A549 (cell line): ENCODE measurements around the gene SLC25A30. TPM values are rescaled to one million over a fixed set of nuclear protein-coding genes. Genes with fewer than 3 reads are reported as not detected.

ENCODE experiments used
- ATAC-seq, 2 experiments: fragments of 200-7000 bp in 1 of 2; fragments of >200 bp in 1 of 2; cut with Nextera tagmentation in 1 of 2; cut with Tn5 transposase in 1 of 2; 3 replicates each; pipeline versions ENCODE4 v1.8.0 to v1.9.1; 2018 to 2020; ENCODE audit warnings: mild to moderate bottlenecking in 1 of 2, moderate library complexity in 1 of 2
- CTCF ChIA-PET: fragments of 300-600 bp; sonication (Branson Sonifier 250); formaldehyde crosslinking; extraction: SDS; loops from one replicate; lab custom pipeline; 2021; ENCODE audit warnings: antibody characterized with exemption, inconsistent platforms; lab: Yijun Ruan, JAX
- POLR2A ChIA-PET: fragments of 350-600 bp; formaldehyde crosslinking; extraction: SDS; loops from one replicate; lab custom pipeline; 2021; ENCODE audit warnings: antibody characterized with exemption, inconsistent platforms; lab: Yijun Ruan, JAX
- DNase-seq, 2 experiments: peaks; one replicate each; pipeline versions ENCODE4 v3.0.0 to v3.0.0-alpha.2; 2011 to 2016; ENCODE audit warnings: low read depth in 1 of 2, low spot score in 1 of 2
- FAIRE-seq: peaks from 2 replicates; lab custom pipeline; 2011; peaks lifted over from hg19 to GRCh38; lab: Jason Lieb, UNC
- H3K27ac ChIP-seq, 2 experiments: fragments of >200 bp; sonication (Bioruptor Twin); formaldehyde crosslinking; 3 replicates each; pipeline ENCODE4 v1.5.1; 2016 to 2017
- H3K4me1 ChIP-seq: fragments of >200 bp; sonication (Bioruptor Twin); formaldehyde crosslinking; 3 replicates; pipeline ENCODE4 v1.6.1; 2016
- H3K4me2 ChIP-seq: fragments of >200 bp; sonication (Bioruptor Twin); formaldehyde crosslinking; 3 replicates; pipeline ENCODE4 v1.6.1; 2016
- H3K4me3 ChIP-seq: fragments of >200 bp; sonication (Bioruptor Twin); formaldehyde crosslinking; 3 replicates; pipeline ENCODE4 v1.5.1; 2016
- H3K9me3 ChIP-seq: fragments of >200 bp; sonication (Bioruptor Twin); formaldehyde crosslinking; 3 replicates; pipeline ENCODE4 v1.6.1; 2016
- BHLHE40 ChIP-seq: IDR thresholded peaks from 2 replicates; pipeline ENCODE4 v1.6.1; 2012; ENCODE audit warnings: low read depth, low read length, inconsistent platforms
- CBX8 ChIP-seq: fragments of 200-600 bp; sonication (generic); IDR thresholded peaks from 2 replicates; pipeline ENCODE4 v1.6.1; 2016
- CEBPB ChIP-seq, 2 experiments: fragments of >200 bp in 1 of 2; sonication (Bioruptor Twin) in 1 of 2; formaldehyde crosslinking in 1 of 2; IDR thresholded peaks; 2 replicates each; pipeline ENCODE4 v1.6.1; 2012 to 2016
- ELK1 ChIP-seq: fragments of 150-350 bp; IDR thresholded peaks from 2 replicates; pipeline ENCODE4 v1.6.1; 2014; ENCODE audit warnings: low read depth, mild to moderate bottlenecking, low read length
- EP300 ChIP-seq, 2 experiments: fragments of >200 bp; sonication (Bioruptor Twin); formaldehyde crosslinking; IDR thresholded peaks; 2 replicates in 1 of 2; 3 replicates in 1 of 2; pipeline ENCODE4 v1.6.1; 2016 to 2017
- ESRRA ChIP-seq: fragments of 150-350 bp; IDR thresholded peaks from 2 replicates; pipeline ENCODE4 v1.6.1; 2014; ENCODE audit warnings: mild to moderate bottlenecking, low read length, borderline replicate concordance
- HDAC2 ChIP-seq: fragments of 200-600 bp; sonication (generic); IDR thresholded peaks from 2 replicates; pipeline ENCODE4 v1.6.1; 2016
- HOXA7 ChIP-seq: fragments of 250-450 bp; sonication (Bioruptor Pico); IDR thresholded peaks from 2 replicates; pipeline ENCODE4 v1.5.0; 2020; ENCODE audit warnings: mild to moderate bottlenecking, moderate library complexity
- HOXB5 ChIP-seq: fragments of 250-450 bp; sonication (Bioruptor Pico); IDR thresholded peaks from 2 replicates; pipeline ENCODE4 v1.5.0; 2020; ENCODE audit warnings: mild to moderate bottlenecking, moderate library complexity
- JUN ChIP-seq, 2 experiments: fragments of >200 bp; sonication (Bioruptor Twin); formaldehyde crosslinking; IDR thresholded peaks; 2 replicates in 1 of 2; 3 replicates in 1 of 2; pipeline ENCODE4 v1.6.1; 2016 to 2017
- MAFK ChIP-seq: fragments of 450-650 bp; IDR thresholded peaks from 2 replicates; pipeline ENCODE4 v1.6.1; 2014; ENCODE audit not compliant: partially characterized antibody
- MAZ ChIP-seq: fragments of 150-350 bp; IDR thresholded peaks from 2 replicates; pipeline ENCODE4 v1.6.1; 2014; ENCODE audit warnings: antibody characterized with exemption, low read depth, low read length, borderline replicate concordance
- NR3C1 ChIP-seq: fragments of >200 bp; sonication (Bioruptor Twin); formaldehyde crosslinking; IDR thresholded peaks from 3 replicates; pipeline ENCODE4 v1.6.1; 2017
- PHF8 ChIP-seq: fragments of 200-600 bp; sonication (generic); IDR thresholded peaks from 2 replicates; pipeline ENCODE4 v1.6.1; 2016; ENCODE audit warnings: low read depth, mild to moderate bottlenecking, antibody characterized with exemption, moderate library complexity, borderline replicate concordance
- RAD21 ChIP-seq, 2 experiments: fragments of >200 bp in 1 of 2; sonication (Bioruptor Twin) in 1 of 2; formaldehyde crosslinking in 1 of 2; IDR thresholded peaks in 1 of 2; conservative IDR thresholded peaks in 1 of 2; 2 replicates in 1 of 2; 3 replicates in 1 of 2; pipeline ENCODE4 v1.6.1; 2012 to 2018; ENCODE audit warnings: inconsistent platforms in 1 of 2
- RCOR1 ChIP-seq: fragments of 150-350 bp; IDR thresholded peaks from 2 replicates; pipeline ENCODE4 v1.6.1; 2014; ENCODE audit warnings: antibody characterized with exemption, low read length, low read depth
- REST ChIP-seq: fragments of 200-600 bp; sonication (generic); IDR thresholded peaks from 2 replicates; pipeline ENCODE4 v1.6.1; 2016; ENCODE audit warnings: antibody characterized with exemption, mild to moderate bottlenecking, moderate library complexity
- RFX5 ChIP-seq: fragments of 450-650 bp; IDR thresholded peaks from 2 replicates; pipeline ENCODE4 v1.7.1; 2014; ENCODE audit warnings: antibody characterized with exemption, mild to moderate bottlenecking, moderate library complexity
- SMC3 ChIP-seq: fragments of >200 bp; sonication (Bioruptor Twin); formaldehyde crosslinking; IDR thresholded peaks from 3 replicates; pipeline ENCODE4 v1.6.1; 2018; ENCODE audit warnings: inconsistent platforms
- TFCP2L1 ChIP-seq: fragments of 250-450 bp; sonication (Bioruptor Pico); IDR thresholded peaks from 2 replicates; pipeline ENCODE4 v1.5.0; 2021; ENCODE audit warnings: mild to moderate bottlenecking
- TP53 ChIP-seq: fragments of 250-450 bp; sonication (Bioruptor Pico); IDR thresholded peaks from 2 replicates; pipeline ENCODE4 v1.5.0; 2021; ENCODE audit warnings: mild to moderate bottlenecking, moderate library complexity
- ZC3H11A ChIP-seq: fragments of 450-650 bp; IDR thresholded peaks from 2 replicates; pipeline ENCODE4 v1.6.1; 2014; ENCODE audit warnings: antibody characterized with exemption, mild to moderate bottlenecking
- WGBS: methylation state at CpG from one replicate; pipeline ENCODE4 v1.1.6; 2017; ENCODE audit errors: missing lambda C conversion rate; 5-methylcytosine and 5-hydroxymethylcytosine counted together
- polyA plus RNA-seq, 4 experiments: library from polyadenylated mRNA; depleted of rRNA in 3 of 4; stranded (reverse); fragments of >200 nt; fragmentation: RNase III in 1 of 4; extraction: RNeasy Plus Mini Kit Qiagen cat#74134 plus additional on column Dnase treatment in 1 of 4; gene quantifications; 2 replicates in 3 of 4; 3 replicates in 1 of 4; pipeline ENCODE4 v1.2.3, GENCODE V29; 2011 to 2017

SLC25A30 gene
- polyA plus RNA-seq, 2 of the 4 experiments (the other 2 are of a cell fraction) = 10.1 to 12.7 TPM

DNA sequence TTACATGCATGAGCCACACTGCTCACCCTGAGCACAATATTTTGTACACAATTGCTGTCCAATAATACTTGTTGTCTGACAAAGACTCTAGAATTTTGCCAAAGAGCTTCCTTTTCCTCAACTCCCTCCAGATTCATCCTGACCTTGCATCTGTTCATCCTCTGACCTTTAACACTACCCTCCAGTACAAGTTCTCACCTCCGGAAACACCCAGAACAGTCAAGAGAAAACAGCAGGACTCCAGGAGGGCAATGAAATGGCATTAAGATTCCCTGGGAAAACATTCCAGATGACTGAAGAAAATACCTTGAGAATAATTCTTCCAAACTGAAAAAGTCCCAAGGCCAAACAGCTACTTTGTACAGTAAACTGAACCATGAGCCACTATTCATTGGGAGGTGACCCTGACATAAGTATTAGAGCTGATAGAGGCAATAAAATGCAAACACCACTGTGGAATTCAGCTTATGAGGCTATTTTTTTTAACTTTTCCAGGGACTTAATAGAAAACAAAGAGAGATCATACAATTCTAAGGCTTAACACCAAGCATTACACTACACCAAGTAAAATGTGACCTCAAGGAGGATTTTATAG, 30.9 kb upstream of the SLC25A30 start:
- POLR2A ChIA-PET = no interaction called here

DNA sequence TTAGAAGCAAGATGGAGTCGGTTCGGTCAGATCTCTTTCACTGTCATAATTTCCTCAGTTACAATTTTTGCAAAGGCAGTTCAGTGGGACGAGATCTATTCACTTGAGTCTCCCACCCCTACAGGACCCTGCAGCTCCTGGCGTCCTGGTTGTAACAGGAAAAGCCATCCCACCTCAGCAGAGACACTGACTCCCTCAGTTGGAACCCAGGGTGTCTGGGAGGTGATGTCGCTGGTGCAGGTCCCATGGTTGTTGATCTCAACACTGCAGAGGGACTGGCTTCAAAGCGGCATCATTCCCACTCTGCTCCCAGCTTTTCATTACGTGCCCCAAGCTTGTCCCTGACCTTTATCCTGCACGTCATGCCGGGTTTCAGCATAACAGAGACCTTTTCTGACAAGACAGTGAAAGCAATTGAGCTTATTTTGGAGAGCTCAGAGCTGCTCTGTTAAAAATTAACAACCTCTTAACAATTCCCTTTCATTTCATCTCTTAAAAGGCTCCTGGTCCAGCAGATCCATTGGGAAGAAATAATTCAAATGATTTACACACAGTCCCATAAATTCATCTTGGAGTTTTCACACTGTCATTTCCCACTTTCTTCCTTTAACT, 29.0 kb upstream of the SLC25A30 start:
- Histone ChIP-seq H3K9me3 (no peaks in the 10 kb centered on the region), H3K27ac (no peak overlapping the region), H3K4me2 (0 out of 3 replicates have a peak overlapping the region, but pooled peaks have one; percentile 9), H3K4me3 (no peak overlapping the region), H3K4me1 (0 out of 3 replicates have a peak, but pooled peaks cover 5% of the 10 kb centered on the region)
- no peak for TF ChIP-seq HOXB5
- TF ChIP-seq MAZ = no peak
- no peak for TF ChIP-seq RCOR1
- TF ChIP-seq ELK1 = no peak
- TF ChIP-seq RFX5 = no peak
- DNase-seq (no peak), FAIRE-seq (no peak), ATAC-seq (no peak)
- CTCF ChIA-PET = interaction anchor here (0.9 to 1.3 kb wide), 3 partner anchors 36 to 76 kb away, joined by 3 read pairs; no protein-coding TSS in a partner anchor
- POLR2A ChIA-PET = no interaction called here
- WGBS = 47% methylated on average over 9 of the region's 9 CpGs

More for the DNA sequence above, 30.9 kb upstream of the SLC25A30 start:
- no peak for TF ChIP-seq CBX8
- TF ChIP-seq BHLHE40 = no peak
- no peak for TF ChIP-seq HOXA7 (CRISPR knock-in tag)
- no peak for TF ChIP-seq HOXB5
- TF ChIP-seq ZC3H11A = no peak
- TF ChIP-seq EP300 (IDR thresholded peaks at IDR 0.05) = no peak
- no peak for TF ChIP-seq RCOR1
- no peak for TF ChIP-seq ESRRA
- TF ChIP-seq, all 56 proteins: peak for 0
- H3K4me2 ChIP-seq = no peak overlapping the region
- no peak for FAIRE-seq
- no peak for ATAC-seq
- 71% methylated on average over 1 of the region's 1 CpG for WGBS
- H3K9me3 ChIP-seq = no peaks in the 10 kb centered on the region
- no peak overlapping the region for H3K4me3 ChIP-seq
- no peak overlapping the region for H3K27ac ChIP-seq
- CTCF ChIA-PET = interaction anchor here (2.1 kb wide), 1 partner anchor 79 kb away, joined by 8 read pairs; no protein-coding TSS in a partner anchor
- DNase-seq = no peak
- 0 out of 3 replicates have a peak, but pooled peaks cover 5% of the 10 kb centered on the region for H3K4me1 ChIP-seq

DNA sequence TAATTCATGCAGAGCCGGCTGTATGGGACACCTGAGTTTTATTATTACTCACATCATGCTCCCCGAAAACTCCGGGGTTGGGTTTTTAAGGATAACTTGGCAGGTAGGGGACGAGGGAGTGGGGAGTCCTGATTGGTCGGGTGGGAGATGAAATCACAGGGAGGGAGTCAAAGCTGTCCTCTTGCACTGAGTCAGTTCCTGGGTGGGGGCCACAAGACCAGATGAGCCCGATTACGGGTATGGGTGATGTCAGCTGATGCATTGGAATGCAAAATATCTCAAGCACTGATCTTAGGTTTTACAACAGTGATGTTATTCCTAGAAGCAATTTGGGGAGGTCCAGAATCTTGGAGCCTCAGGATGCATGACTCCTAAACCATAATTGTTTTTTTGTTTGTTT, 28.0 kb upstream of the SLC25A30 start:
- H3K4me3 ChIP-seq = no peak overlapping the region
- TF ChIP-seq RFX5 = no peak
- no peak for TF ChIP-seq CEBPB (IDR thresholded peaks at IDR 0.05)
- TF ChIP-seq MAFK = no peak
- no peak for TF ChIP-seq TFCP2L1
- no peak for TF ChIP-seq TP53 (CRISPR knock-in tag)
- TF ChIP-seq NR3C1 = no peak
- TF ChIP-seq RAD21 (conservative IDR thresholded peaks at IDR 0.05 in 1 of 2, IDR thresholded peaks at IDR 0.05 in 1 of 2) = no peak
- no peak for TF ChIP-seq SMC3
- TF ChIP-seq REST = no peak
- no peak for TF ChIP-seq JUN (IDR thresholded peaks at IDR 0.05)
- no peak for TF ChIP-seq PHF8
- no peak for TF ChIP-seq HDAC2
- TF ChIP-seq, all 56 proteins: peak for 0
- H3K4me2 ChIP-seq = no peak overlapping the region
- ATAC-seq (no peak), DNase-seq (no peak), FAIRE-seq (no peak)
- ChIA-PET POLR2A (no interaction called here), CTCF (no interaction called here)
- 66% methylated on average over 7 of the region's 7 CpGs for WGBS
- no peak overlapping the region for H3K27ac ChIP-seq
- H3K4me1 ChIP-seq = 0 out of 3 replicates have a peak, but pooled peaks cover 5% of the 10 kb centered on the region
- no peaks in the 10 kb centered on the region for H3K9me3 ChIP-seq
